Thoracic aorta (tissue), 2 donors: Measurements from ENCODE around the gene TECPR2. TPM values are rescaled to one million over a fixed set of nuclear protein-coding genes. Genes with fewer than 3 reads are reported as not detected.

ENCODE experiments used
- ATAC-seq: fragments of 150-250 bp; one replicate; pipeline ENCODE4 v1.8.0; 2017; ENCODE audit warnings: low read depth; ENCODE audit not compliant: insufficient number of reproducible peaks, low FRiP score
- DNase-seq: peaks from one replicate; pipeline ENCODE4 v3.0.0-alpha.2; 2020; ENCODE audit warnings: low spot score
- H3K27ac ChIP-seq, 2 donors: fragments of 200-600 bp; sonication (generic); 1 replicate in 1 of 2; 2 replicates in 1 of 2; pipeline ENCODE4 v1.5.1; 2016; ENCODE audit warnings: mild to moderate bottlenecking in 2 of 2, moderate library complexity in 2 of 2
- H3K27me3 ChIP-seq: fragments of 200-600 bp; sonication (generic); replicated peaks from 2 replicates; pipeline ENCODE4 v1.6.0; 2016; ENCODE audit warnings: mild to moderate bottlenecking; ENCODE audit not compliant: insufficient read depth
- H3K36me3 ChIP-seq: fragments of 200-600 bp; sonication (generic); one replicate; pipeline ENCODE4 v1.5.1; 2016
- H3K4me1 ChIP-seq, 2 donors: fragments of 200-600 bp; sonication (generic); 1 replicate in 1 of 2; 2 replicates in 1 of 2; pipeline versions ENCODE4 v1.5.1 to v1.6.0; 2016; ENCODE audit warnings: low read depth in 2 of 2, mild to moderate bottlenecking in 1 of 2; ENCODE audit not compliant: control insufficient read depth in 1 of 2
- H3K4me3 ChIP-seq: fragments of 200-600 bp; sonication (generic); 2 replicates; pipeline ENCODE4 v1.5.1; 2016; ENCODE audit warnings: mild to moderate bottlenecking
- H3K9me3 ChIP-seq: fragments of 200-600 bp; sonication (generic); 2 replicates; pipeline ENCODE4 v1.5.1; 2016
- CTCF ChIP-seq: fragments of 200-600 bp; sonication (generic); IDR thresholded peaks from one replicate; pipeline ENCODE4 v1.5.1; 2019; ENCODE audit warnings: antibody characterized with exemption
- total RNA-seq, 2 donors: library from RNA; depleted of rRNA; stranded (reverse); fragments of >200 nt; gene quantifications; one replicate each; pipeline versions ENCODE4 v1.1.0 to v1.2.3, GENCODE V29; 2016

The TECPR2 gene
- total RNA-seq, 2 donors from 2014 or later: 36.5 to 41.3 TPM

DNA sequence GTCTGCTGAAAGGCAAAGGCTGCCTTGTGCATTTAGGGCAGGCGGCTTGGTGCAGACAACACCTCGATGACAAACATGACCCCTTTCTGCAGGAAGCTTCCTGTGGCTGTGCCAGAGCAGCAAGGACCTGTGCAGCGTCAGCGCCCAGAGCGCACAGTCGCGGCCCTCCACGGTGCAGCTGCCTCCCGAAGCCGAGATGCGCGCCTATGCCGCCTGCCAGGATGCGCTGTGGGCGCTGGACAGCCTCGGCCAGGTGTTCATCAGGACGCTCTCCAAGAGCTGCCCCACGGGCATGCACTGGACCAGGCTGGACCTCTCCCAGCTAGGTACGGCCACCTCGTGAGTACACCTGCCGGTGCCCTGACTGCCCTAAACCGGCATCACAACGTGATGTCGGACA is 89.6 kb downstream of the TECPR2 start:
- TF ChIP-seq CTCF: no peak
- DNase-seq: no peak
- Histone ChIP-seq H3K4me1 (no peaks in the 10 kb centered on the region), H3K27me3 (no peaks in the 10 kb centered on the region), H3K36me3 (peaks cover 52% of the 10 kb centered on the region), H3K9me3 (no peaks in the 10 kb centered on the region), H3K27ac (no peak overlapping the region), H3K4me3 (no peak overlapping the region)
- ATAC-seq: no peak

DNA sequence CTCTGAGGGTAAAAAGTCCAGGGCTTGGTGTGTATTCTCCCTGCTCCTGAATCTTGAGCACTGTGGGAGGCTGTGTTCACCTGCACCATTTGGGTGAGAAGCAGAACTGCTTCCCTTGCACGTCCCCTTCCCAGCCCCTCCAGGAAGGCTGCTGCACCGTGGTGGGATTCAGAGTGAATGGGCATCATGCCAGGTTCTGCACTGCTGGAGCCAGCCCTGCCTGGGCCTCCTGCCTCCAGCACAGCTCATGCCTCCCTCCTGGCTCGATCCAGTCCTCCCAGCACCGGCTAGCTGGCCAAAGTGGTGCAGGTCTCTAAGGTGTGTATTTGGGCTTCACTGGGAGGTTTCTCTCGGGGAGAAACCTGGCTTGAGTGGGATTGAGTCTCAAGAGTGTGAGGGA is 92.0 kb downstream of the TECPR2 start:
- DNase-seq: no peak
- Histone ChIP-seq H3K27me3 (no peaks in the 10 kb centered on the region), H3K9me3 (no peaks in the 10 kb centered on the region), H3K36me3 (peaks cover 38% of the 10 kb centered on the region), H3K27ac (no peak overlapping the region), H3K4me1 (no peaks in the 10 kb centered on the region), H3K4me3 (no peak overlapping the region)
- no peak for TF ChIP-seq CTCF
- ATAC-seq: no peak

DNA sequence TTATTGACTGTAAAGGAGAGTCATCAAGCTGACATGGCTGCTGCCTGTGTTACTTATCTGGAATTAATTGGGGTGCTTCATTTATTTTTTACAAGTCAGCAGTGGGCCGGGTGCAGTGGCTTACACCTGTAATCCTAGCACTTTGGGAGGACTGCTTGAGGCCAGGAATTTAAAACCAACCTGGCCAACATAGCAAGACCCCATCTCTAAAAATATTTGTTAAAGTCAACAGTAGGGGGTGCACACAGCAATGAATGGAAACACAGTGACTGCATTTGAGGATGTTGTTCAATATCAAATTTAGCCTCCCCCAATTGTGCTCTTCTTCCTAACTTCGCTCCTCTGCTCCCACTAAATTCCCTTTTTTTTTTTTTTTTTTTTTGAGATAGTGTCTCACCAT is 94.8 kb downstream of the TECPR2 start:
- Histone ChIP-seq H3K27me3 (no peaks in the 10 kb centered on the region), H3K4me1 (no peaks in the 10 kb centered on the region), H3K4me3 (no peak overlapping the region), H3K36me3 (peaks cover 11% of the 10 kb centered on the region), H3K9me3 (no peaks in the 10 kb centered on the region), H3K27ac (no peak overlapping the region)
- no peak for TF ChIP-seq CTCF
- no peak for DNase-seq
- no peak for ATAC-seq

DNA sequence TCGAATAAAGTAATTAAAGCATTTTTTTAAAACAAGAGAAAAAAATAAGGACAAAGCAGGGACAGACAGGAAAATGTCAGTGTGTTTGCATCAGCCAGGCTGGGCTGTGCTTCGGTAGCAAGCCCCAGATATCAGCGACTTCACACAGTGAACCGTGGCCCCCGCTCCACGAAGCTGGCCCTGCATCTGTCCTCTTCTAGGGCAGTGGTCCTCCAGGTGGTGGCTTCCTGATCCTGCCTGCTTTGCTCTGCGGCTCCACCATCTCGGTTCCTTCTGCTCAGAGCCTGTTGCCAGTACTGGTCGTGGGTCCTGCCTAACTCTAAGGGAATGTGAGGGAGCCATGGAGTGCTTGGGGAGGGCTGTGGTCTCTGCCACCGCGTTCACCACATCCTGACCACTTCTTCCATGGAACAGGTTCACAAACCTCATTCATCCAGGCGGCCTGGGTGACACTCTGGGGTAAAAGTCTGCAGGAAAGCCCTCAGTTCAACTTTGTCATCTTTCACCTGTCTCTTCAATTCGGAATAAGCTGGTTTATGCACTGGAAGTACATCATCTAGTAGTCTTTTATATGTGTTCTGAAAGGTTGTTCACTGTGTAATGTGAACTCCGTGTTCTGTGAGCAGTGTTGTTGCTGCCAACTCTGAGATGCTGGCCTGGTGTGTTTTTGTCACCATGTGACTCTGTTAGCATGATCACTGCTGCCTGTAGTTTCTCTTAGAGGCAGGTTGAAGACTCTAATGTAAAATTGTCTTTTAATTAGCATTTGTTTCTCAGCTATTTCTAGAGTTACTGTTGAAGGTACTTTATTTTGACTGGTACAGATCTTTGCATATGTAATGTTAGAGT is 99.0 kb downstream of the TECPR2 start:
- no peak for TF ChIP-seq CTCF
- Histone ChIP-seq H3K4me1 (no peaks in the 10 kb centered on the region), H3K27ac (no peak overlapping the region), H3K27me3 (no peaks in the 10 kb centered on the region), H3K9me3 (no peaks in the 10 kb centered on the region), H3K4me3 (no peak overlapping the region), H3K36me3 (no peaks in the 10 kb centered on the region)
- DNase-seq (no peak), ATAC-seq (no peak)

DNA sequence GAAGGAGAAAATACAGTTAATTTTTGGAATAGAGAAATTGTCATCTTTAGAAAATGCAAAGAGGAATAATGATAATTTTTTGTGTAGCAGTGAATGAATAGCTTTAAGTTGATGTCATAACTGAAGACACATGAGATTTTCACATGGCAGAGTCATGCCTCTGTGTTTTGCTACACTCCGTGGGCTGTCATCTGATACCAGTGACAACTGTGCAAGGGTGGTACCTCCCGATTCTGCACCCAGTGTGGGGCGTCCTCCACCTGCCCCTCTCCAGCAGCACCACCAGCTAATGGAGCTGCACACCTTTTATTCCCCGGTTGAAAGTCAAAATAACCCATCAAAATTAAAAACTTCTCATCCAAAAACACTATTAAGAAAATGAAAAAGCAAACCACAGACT is 99.7 kb downstream of the TECPR2 start:
- ATAC-seq (no peak), DNase-seq (no peak)
- H3K36me3 ChIP-seq: no peaks in the 10 kb centered on the region
- H3K4me1 ChIP-seq: no peaks in the 10 kb centered on the region
- H3K27me3 ChIP-seq: no peaks in the 10 kb centered on the region
- no peak overlapping the region for H3K4me3 ChIP-seq
- no peak overlapping the region for H3K27ac ChIP-seq
- TF ChIP-seq CTCF: no peak
- no peaks in the 10 kb centered on the region for H3K9me3 ChIP-seq
